ENCODE data around the gene KCNQ1. TPM values are rescaled to one million over a fixed set of nuclear protein-coding genes. Genes with fewer than 3 reads are reported as not detected.

The KCNQ1 gene
- total RNA-seq, 4 donors from 2014 or later, result 3.2 to 12.7 (median 5.5) TPM

DNA sequence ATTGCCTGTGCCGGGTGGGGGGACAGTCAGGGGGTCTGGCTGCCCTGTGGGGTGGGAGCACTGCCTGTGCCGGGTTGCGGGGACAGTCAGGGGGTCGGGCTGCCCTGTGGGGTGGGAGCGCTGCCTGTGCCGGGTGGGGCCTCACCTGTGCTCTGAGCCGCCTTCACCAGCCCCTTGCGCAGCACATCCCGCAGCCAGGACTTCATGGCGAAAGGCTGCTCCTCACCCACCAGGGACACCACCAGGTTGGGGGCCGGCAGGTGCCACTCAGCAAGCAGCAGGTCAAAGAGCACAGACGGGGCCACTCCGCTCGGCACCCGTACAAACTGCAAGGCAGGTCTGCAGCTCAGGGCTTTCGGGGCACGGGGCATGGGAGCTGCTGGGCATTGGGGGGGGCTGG, 22.8 kb upstream of the KCNQ1 start:
- TF ChIP-seq, protein P1, sequence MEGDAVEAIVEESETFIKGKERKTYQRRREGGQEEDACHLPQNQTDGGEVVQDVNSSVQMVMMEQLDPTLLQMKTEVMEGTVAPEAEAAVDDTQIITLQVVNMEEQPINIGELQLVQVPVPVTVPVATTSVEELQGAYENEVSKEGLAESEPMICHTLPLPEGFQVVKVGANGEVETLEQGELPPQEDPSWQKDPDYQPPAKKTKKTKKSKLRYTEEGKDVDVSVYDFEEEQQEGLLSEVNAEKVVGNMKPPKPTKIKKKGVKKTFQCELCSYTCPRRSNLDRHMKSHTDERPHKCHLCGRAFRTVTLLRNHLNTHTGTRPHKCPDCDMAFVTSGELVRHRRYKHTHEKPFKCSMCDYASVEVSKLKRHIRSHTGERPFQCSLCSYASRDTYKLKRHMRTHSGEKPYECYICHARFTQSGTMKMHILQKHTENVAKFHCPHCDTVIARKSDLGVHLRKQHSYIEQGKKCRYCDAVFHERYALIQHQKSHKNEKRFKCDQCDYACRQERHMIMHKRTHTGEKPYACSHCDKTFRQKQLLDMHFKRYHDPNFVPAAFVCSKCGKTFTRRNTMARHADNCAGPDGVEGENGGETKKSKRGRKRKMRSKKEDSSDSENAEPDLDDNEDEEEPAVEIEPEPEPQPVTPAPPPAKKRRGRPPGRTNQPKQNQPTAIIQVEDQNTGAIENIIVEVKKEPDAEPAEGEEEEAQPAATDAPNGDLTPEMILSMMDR (IDR thresholded peaks at IDR 0.05; ENCODE audit: low read depth), result no peak

DNA sequence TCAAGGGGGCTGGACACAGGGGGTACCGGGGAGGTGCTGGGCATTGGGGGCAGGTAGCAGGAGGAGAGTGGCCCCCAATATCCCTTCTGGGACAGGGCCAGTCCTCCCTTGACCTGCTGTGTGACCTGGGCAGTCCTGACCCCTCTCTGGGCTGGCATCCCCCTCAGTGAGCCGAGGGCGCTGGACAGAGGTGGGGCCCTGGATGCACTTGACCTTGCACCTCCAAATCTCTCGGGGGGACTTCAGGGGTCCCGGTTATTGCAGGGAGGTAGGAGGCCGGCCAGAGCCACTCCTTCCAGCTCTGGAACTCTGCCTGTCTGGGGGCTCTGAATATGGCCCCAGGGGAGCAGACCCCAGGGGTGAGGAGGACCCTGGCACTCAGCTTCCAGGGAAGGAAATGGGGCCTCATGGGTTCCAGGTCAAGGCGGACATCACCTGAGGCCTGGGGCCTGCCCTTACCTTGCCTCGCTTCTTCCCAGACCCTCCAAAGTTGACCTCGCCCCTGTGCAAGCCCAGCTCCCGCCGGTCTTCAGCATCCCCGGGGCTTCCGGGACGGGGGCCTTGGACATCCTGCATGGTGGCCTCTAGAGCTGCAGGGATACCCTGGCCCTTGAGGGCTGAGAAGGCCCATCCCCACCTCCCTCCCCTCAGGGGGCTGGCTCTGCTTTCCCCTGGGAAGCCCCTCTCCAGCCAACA, 22.2 kb upstream of the KCNQ1 start:
- TF ChIP-seq, protein P1 (IDR thresholded peaks at IDR 0.05; ENCODE audit: low read depth), result no peak

DNA sequence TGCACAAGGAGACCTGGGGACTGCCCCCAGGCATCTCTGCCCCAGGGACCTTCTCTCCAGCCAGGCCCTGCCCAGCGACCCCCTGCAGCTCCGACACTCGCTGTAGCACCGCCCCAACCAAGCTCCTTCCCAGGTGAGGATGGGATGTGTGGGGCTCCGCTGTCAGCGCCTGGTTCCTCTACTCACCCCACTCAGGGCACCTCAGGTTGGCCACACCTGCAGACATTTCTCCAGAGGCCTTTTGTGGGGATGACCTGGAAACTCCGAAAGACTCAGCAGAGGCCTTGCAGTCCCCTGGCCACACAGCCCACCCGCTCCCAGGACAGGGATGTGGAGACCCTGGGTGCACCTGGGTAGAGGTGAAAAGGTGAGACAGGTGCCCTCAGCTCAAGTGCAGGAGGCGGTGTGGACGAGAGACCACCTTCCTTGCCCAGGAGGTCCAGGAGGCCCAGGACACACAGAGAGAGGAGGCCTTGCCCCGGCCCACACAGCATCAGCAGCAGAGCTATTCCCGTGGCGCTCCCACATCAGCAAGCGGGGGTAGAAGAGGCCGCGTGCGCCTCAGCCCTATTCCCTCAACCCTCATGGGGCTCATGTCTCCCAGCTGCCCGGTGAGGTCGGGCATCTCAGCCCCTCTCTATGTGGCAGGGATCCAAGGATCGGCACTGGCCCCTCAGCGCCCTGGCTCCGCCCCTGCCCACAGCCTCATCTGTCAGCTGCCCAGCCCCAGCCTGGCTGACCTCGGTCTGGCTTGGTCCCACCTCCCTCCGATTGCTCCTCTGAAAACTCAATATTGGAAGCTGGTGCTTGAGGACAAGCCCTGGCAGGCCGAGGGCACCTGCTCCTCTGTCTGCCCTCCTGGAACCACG, 21.4 kb upstream of the KCNQ1 start:
- TF ChIP-seq, protein P1 (IDR thresholded peaks at IDR 0.05; ENCODE audit: low read depth), result no peak

DNA sequence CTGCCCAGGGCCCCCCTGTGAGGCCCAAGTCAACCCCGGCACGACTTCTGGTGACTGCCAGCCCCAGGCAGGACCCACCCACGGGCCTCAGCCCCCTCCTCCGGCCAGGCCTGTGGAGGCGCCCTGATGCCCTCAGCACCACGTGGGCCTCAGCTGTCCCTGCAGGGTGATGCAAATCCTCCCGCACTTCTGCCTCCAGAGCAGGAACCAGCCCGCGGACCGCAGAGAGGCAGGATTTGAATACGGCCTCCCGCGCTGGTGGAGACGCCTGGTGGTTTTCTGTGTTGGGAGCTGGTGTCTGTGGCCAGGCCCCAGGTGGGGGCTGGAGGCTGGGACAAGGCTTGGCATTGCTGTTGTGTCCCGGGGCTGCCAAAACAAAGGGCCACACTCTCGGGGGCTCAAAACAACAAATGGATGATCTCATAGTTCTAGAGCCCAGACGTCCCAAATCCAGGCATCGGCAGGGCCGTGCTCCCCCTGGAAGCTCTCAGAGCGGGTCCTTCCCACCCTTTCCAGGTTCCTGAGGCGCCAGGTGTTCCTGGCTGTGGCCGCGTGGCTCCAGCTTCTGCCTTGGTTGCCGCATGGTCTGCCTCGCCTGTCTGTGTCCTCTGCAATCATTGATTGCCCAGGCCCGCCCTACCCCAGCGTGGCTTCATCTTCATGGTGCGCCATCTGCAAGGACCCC, 19.9 kb upstream of the KCNQ1 start:
- TF ChIP-seq, protein P1 (IDR thresholded peaks at IDR 0.05; ENCODE audit: low read depth), result no peak

DNA sequence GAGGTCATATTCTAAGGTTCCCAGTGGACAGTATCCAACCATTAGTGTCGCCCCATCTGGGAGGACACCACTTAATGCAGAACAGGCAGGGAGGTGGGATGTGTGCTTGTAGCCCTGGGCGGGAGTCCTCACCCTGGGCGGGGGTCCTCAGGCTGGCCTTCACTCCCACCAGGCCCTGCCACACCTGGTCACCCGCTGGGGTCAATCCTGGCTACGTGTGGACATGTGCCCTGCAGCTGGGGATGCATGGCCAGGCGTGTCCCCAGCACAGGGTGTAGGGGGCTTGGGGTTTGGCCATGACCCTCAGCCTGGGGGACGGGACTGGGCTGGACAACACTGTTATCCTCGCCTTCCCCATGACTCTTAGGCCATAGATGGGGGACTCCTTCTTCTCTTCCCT, 19.3 kb upstream of the KCNQ1 start:
- TF ChIP-seq, protein P1 (IDR thresholded peaks at IDR 0.05; ENCODE audit: low read depth), result no peak

DNA sequence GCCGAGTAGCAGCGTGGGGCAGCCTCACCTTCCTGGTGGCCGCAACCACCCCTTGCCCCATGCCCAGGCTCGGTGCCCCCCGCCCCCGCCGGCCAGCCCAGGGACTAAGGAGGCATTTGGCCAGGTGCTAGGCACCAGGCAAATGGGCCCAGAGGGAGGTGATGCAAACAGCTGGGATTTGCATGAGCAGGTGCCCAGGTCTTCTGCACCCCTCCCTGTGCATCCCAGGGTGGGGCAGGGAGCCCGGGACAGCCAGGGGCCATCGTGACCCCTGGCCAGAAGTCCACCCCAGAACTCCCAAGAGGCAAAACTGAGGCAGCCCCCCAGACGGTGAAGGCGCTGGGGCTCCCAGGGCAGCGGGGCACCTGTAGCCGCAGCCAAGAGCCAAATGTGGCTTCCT, 18.6 kb upstream of the KCNQ1 start:
- TF ChIP-seq, protein P1 (IDR thresholded peaks at IDR 0.05; ENCODE audit: low read depth), result no peak
